HG02623 (cell line): ENCODE data around the gene EZR.

Experiments
- ATAC-seq: cut with Tn5 transposase; IDR thresholded peaks from one replicate; pipeline ENCODE4 v1.9.1; 2021; ENCODE audit warnings: moderate library complexity; ENCODE audit not compliant: unreplicated experiment

Gene EZR

DNA sequence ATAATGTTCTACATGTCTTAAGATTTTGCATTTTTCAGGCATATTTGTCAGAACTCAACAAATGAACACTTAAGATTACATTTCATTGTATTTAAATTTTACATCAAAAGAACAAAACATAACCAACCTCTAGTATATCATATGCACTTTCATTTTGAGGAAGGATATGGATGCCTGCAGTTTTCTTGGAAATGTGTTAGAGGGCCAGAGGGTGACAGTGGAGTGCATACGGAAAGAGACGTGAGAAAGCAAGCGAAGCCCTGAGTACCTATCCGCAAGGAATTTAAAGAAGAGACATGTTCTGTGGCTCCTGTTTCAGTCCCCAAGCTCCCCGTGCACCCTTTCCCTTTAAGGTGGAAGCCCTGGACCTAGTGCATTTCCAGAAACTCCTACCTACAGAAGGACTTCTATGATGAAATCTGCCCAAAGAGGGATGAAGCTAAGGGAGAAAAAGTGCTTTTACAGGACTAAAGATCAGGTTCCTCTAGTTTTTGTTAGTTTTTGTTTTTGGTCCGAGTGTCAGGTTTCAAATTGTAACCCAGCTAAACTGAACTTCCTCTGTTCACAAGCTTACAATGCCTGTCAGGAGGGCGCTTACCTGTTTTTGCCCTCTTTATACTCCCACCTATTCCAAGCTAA is 38.8 kb downstream of the EZR start:
- no peak for ATAC-seq

GRCh38 chr6:158778005-158778527 is 41.1 kb downstream of the EZR start:
- no peak for ATAC-seq

DNA sequence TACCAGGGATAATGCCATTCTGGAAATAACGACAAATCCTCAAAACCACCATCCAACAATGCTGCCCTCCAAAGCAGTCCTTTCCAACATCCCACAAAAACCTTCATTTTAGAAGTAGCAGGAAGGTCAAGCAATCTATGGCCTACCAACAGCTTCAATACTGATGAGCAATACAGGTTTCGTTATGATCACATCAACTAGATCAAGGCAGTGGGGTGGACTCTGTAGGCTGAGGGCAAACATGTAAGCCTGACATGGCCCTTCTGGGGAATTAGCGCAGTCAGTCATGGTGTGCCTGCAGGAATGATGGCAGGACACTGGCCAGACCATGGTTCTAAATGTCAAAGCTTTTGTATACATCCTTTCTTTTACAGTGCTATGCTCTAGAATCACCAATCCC is 41.7 kb downstream of the EZR start:
- ATAC-seq: no peak

DNA sequence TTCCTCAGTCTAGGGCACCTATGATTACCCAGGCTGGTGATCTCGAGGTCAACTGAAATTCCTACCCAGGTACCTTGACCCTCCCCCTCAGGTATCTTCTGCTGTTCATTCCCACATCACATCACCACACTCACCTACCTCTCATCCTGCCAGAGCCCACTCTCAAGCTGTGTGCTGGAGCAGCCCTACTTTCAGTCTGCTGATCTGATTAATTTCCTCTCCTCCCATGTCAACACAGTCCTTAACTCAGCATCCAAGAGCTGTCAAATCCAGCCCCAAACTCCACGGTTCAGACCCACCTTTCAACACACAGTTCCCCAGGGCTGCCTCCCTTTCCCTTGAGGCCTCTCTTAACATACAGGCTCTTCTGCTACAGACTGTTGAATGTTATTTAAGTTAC is 42.4 kb downstream of the EZR start:
- no peak for ATAC-seq

- ATAC-seq: no peak
These were observed 43.3 kb downstream of the EZR start for GRCh38 chr6:158775832-158776231.

DNA sequence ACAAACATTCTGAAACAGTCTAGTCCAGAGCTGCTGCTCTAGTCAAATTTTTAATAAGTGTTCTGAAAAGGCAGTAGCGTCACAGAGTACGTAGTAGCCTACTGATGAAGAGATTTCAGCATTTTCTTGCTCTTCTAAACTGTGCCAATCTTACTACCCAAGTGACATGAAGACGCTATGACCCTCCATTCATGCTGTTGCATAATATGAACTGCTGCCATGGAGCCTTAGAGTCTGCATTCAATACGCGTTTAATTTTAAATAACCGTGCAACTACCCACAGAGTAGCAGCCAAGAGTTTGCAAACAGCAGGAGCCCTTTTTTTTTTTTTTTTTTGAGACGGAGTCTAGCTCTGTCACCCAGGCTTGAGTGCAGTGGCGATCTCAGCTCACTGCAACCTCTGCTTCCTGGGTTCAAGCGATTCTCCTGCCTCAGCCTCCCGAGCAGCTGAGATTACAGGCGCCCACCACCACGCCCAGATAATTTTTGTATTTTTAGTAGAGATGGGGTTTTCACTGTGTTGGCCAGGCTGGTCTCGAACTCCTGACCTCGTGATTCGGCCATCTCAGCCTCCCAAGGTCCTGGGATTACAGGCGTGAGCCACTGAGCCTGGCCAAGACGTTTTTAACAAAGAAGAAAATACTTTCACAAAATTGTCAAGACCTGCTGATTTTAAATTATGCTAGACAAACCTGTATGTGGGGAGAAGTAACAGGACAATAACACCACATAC is 44.3 kb downstream of the EZR start:
- no peak for ATAC-seq

- ATAC-seq: no peak
These were observed 45.4 kb downstream of the EZR start for GRCh38 chr6:158773581-158774449.

GRCh38 chr6:158772851-158773371 is 46.3 kb downstream of the EZR start:
- no peak for ATAC-seq

GRCh38 chr6:158772172-158772571 is 47.0 kb downstream of the EZR start:
- ATAC-seq: no peak

DNA sequence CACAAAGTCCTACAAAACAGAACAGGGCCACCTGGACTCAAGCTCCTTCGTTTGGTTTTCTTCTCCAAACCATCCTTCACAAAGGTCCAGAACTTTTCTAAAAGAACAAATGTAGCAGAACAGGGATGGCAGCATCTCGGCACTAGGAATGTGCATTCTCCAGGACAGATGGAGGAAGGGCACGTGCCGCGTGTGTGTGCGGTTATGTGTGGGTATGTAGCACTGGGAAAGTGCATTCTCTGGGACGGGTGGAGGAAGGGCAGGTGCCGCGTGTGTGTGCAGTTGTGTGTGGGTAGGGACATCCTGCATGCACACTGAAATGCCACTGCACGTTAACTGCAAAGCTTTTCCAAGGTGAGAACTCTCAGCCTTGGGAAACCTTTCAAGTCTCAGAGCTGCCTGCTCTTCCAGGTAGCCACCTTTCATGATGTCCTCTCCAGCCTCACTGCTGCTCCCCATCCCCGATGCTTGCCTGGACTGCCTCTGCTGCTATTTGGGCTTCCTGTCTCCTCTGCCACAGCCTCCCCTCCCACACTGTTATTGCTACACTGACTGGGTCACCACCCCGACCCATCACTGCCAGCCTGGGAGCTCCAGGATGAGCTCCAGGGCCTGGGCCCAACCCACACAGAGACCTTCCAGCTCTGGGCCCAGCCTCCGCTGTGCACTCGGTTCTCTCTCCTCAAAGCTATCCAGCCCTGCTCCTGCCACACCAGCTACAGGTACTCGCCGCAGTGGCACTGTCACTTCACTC is 47.6 kb downstream of the EZR start:
- ATAC-seq: no peak

GRCh38 chr6:158770533-158771330 is 48.4 kb downstream of the EZR start:
- ATAC-seq: no peak

- no peak for ATAC-seq
These were observed 49.3 kb downstream of the EZR start for GRCh38 chr6:158769771-158770432.

GRCh38 chr6:158769234-158769770 is 49.9 kb downstream of the EZR start:
- ATAC-seq: no peak

DNA sequence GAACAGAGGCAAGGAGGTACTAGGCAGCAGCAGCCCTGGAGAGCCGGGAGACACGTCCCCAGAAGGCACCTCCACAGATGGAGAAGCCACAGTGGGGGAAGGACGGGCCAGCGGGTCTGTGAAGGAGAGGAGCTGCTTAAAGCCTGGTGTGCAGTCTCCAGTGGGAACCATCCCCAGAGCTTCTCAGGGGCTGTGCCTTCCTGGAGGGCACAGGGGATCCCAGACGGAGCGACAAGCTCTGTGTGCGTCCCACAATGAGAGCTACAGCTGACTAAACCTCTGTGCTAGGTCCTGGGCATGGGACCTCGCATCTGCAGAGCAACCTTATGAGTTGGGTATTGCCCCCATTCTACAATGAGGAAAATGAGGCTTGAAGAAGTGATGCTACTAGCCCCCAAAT is 50.7 kb downstream of the EZR start:
- ATAC-seq: no peak

- ATAC-seq: no peak
These were observed 51.5 kb downstream of the EZR start for GRCh38 chr6:158767709-158768108.

- no peak for ATAC-seq
These were observed 52.3 kb downstream of the EZR start for GRCh38 chr6:158766621-158767455.

GRCh38 chr6:158765499-158766068 is 53.6 kb downstream of the EZR start:
- no peak for ATAC-seq

DNA sequence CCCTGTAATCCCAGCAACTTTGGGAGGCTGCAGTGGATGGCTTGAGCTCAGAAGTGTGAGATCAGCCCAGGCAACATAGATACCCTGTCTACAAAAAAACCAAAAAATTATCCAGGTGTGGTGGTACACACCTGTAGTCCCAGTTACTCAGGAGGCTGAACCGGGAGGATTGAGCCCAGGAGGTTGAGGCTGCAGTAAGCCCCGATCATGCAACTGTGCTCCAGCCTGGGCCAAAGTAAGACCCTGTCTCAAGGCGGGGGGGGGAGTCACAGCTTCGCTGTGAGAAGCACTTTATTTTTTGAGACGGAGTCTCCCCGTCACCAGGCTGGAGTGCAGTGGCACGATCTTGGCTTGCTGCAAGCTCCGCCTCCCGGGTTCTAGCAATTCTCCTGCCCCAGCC is 54.2 kb downstream of the EZR start:
- no peak for ATAC-seq
